Measurements from ENCODE around the gene NFIB.

NFIB gene

DNA sequence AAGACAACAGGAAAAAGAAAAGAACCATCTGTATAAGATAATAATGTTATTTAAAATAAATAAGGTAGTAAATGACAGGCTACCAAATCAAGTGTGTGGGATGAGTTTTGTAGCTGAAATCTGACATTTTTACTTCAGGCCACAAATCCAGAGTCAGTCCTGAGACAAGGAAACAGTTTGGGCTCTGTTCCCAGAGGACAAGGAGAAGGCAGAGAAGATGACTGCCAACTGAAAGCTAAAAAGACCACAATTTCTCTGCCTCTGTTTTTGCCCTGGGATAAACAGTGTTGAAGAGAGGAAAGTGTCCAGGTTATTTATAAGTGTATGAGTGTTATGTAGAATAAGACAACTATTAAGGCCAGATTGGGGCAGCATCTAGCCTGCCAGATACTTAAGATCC, 180.5 kb downstream of the NFIB start:
- Histone ChIP-seq H3K27ac (no peak overlapping the region), H3K27me3 (no peaks in the 10 kb centered on the region), H3K4me2 (no peak overlapping the region), H3K4me3 (no peak overlapping the region), H3K4me1 (no peaks in the 10 kb centered on the region), H3K9me3 (no peaks in the 10 kb centered on the region), H4K20me1 (no peaks in the 10 kb centered on the region), H3K9ac (no peak overlapping the region), H3K36me3 (no peaks in the 10 kb centered on the region)
- no peak for TF ChIP-seq Cebpa-rat (IDR thresholded peaks at IDR 0.05)

GRCh38 chr9:14132775-14133174, 181.2 kb downstream of the NFIB start:
- H3K4me3 ChIP-seq: no peak overlapping the region
- no peaks in the 10 kb centered on the region for H3K9me3 ChIP-seq
- no peaks in the 10 kb centered on the region for H3K36me3 ChIP-seq
- no peaks in the 10 kb centered on the region for H3K4me1 ChIP-seq
- no peaks in the 10 kb centered on the region for H3K27me3 ChIP-seq
- H3K9ac ChIP-seq: no peak overlapping the region
- H3K27ac ChIP-seq: no peak overlapping the region
- H3K4me2 ChIP-seq: no peak overlapping the region
- H4K20me1 ChIP-seq: no peaks in the 10 kb centered on the region
- no peak for TF ChIP-seq Cebpa-rat (IDR thresholded peaks at IDR 0.05)

GRCh38 chr9:14131356-14132088, 182.4 kb downstream of the NFIB start:
- H3K36me3 ChIP-seq: no peaks in the 10 kb centered on the region
- no peak overlapping the region for H3K27ac ChIP-seq
- no peaks in the 10 kb centered on the region for H3K4me1 ChIP-seq
- H3K9me3 ChIP-seq: no peaks in the 10 kb centered on the region
- H3K9ac ChIP-seq: no peak overlapping the region
- H4K20me1 ChIP-seq: no peaks in the 10 kb centered on the region
- no peak overlapping the region for H3K4me2 ChIP-seq
- no peak for TF ChIP-seq Cebpa-rat (IDR thresholded peaks at IDR 0.05)
- H3K4me3 ChIP-seq: no peak overlapping the region
- H3K27me3 ChIP-seq: no peaks in the 10 kb centered on the region

- no peak for TF ChIP-seq Cebpa-rat (IDR thresholded peaks at IDR 0.05)
- H3K9me3 ChIP-seq: no peaks in the 10 kb centered on the region
- H3K4me3 ChIP-seq: no peak overlapping the region
- H3K9ac ChIP-seq: no peak overlapping the region
- no peak overlapping the region for H3K27ac ChIP-seq
- H3K27me3 ChIP-seq: no peaks in the 10 kb centered on the region
- H3K4me2 ChIP-seq: no peak overlapping the region
- no peaks in the 10 kb centered on the region for H4K20me1 ChIP-seq
- no peaks in the 10 kb centered on the region for H3K4me1 ChIP-seq
- H3K36me3 ChIP-seq: no peaks in the 10 kb centered on the region
Measured at GRCh38 chr9:14127656-14128055, 186.3 kb downstream of the NFIB start.

GRCh38 chr9:14119694-14120514, 194.0 kb downstream of the NFIB start:
- no peaks in the 10 kb centered on the region for H3K9me3 ChIP-seq
- H3K4me1 ChIP-seq: no peaks in the 10 kb centered on the region
- no peak for TF ChIP-seq Cebpa-rat (IDR thresholded peaks at IDR 0.05)
- H3K36me3 ChIP-seq: no peaks in the 10 kb centered on the region
- H3K9ac ChIP-seq: no peak overlapping the region
- H3K4me2 ChIP-seq: no peak overlapping the region
- H3K4me3 ChIP-seq: no peak overlapping the region
- H3K27me3 ChIP-seq: no peaks in the 10 kb centered on the region
- no peak overlapping the region for H3K27ac ChIP-seq
- H4K20me1 ChIP-seq: no peaks in the 10 kb centered on the region

- no peaks in the 10 kb centered on the region for H3K27me3 ChIP-seq
- no peak overlapping the region for H3K27ac ChIP-seq
- no peaks in the 10 kb centered on the region for H3K9me3 ChIP-seq
- H3K4me1 ChIP-seq: no peaks in the 10 kb centered on the region
- TF ChIP-seq Cebpa-rat (IDR thresholded peaks at IDR 0.05): no peak
- no peaks in the 10 kb centered on the region for H4K20me1 ChIP-seq
- H3K4me2 ChIP-seq: no peak overlapping the region
- H3K9ac ChIP-seq: no peak overlapping the region
- H3K36me3 ChIP-seq: no peaks in the 10 kb centered on the region
- H3K4me3 ChIP-seq: no peak overlapping the region
Measured at GRCh38 chr9:14112226-14112625, 201.7 kb downstream of the NFIB start.

- Histone ChIP-seq H3K9ac (no peak overlapping the region), H4K20me1 (no peaks in the 10 kb centered on the region), H3K4me3 (no peak overlapping the region), H3K4me1 (no peaks in the 10 kb centered on the region), H3K36me3 (no peaks in the 10 kb centered on the region), H3K9me3 (no peaks in the 10 kb centered on the region), H3K27ac (no peak overlapping the region), H3K27me3 (no peaks in the 10 kb centered on the region), H3K4me2 (no peak overlapping the region)
- no peak for TF ChIP-seq Cebpa-rat (IDR thresholded peaks at IDR 0.05)
Measured at GRCh38 chr9:14111696-14112095, 202.2 kb downstream of the NFIB start.

DNA sequence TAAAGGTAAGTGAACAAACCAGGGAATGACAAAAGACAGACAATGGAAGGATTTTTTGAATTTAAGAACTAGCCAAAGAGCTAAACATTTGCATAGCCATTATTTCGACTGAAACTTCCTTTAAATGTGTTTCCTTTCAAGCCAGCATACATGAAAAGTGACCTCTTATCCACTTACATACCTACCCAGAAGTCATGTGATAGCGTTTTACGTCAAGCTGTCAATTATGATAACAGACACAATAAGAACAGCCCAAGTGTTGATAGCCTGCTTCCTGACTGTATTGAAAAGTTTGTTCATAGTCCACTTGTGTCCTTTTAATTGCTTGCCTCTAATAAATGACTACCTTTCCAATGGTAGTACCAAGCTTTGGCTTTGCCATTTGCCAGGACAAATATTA, 206.0 kb downstream of the NFIB start:
- H3K36me3 ChIP-seq: no peaks in the 10 kb centered on the region
- H3K27me3 ChIP-seq: no peaks in the 10 kb centered on the region
- no peaks in the 10 kb centered on the region for H4K20me1 ChIP-seq
- H3K9me3 ChIP-seq: no peaks in the 10 kb centered on the region
- no peak overlapping the region for H3K9ac ChIP-seq
- no peaks in the 10 kb centered on the region for H3K4me1 ChIP-seq
- TF ChIP-seq Cebpa-rat (IDR thresholded peaks at IDR 0.05): no peak
- H3K4me3 ChIP-seq: no peak overlapping the region
- H3K27ac ChIP-seq: no peak overlapping the region
- H3K4me2 ChIP-seq: no peak overlapping the region

- TF ChIP-seq Cebpa-rat (IDR thresholded peaks at IDR 0.05): no peak
- no peaks in the 10 kb centered on the region for H3K36me3 ChIP-seq
- H4K20me1 ChIP-seq: no peaks in the 10 kb centered on the region
- H3K9me3 ChIP-seq: no peaks in the 10 kb centered on the region
- no peaks in the 10 kb centered on the region for H3K4me1 ChIP-seq
- H3K27me3 ChIP-seq: no peaks in the 10 kb centered on the region
- no peak overlapping the region for H3K27ac ChIP-seq
- no peak overlapping the region for H3K4me2 ChIP-seq
- no peak overlapping the region for H3K9ac ChIP-seq
- H3K4me3 ChIP-seq: no peak overlapping the region
Measured at GRCh38 chr9:14107495-14107894, 206.4 kb downstream of the NFIB start.

DNA sequence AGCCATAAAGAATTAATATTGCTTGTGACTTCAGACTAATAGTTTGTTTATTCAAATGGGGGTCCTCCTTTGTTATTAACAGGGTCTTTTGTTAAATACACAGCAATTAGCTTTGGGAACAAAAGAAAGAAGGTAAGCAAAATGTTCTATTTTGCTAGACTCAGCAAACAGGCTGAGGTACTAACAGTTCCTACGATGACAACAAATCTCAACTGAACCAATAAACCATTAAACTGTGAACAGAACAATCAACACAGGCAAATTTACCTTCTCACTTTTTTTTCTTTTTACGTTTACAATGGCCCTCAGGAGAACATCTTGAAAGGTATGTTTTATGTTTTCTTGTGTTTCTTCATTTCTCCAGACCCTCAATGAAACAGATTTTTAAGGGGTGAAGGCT, 207.2 kb downstream of the NFIB start:
- H3K27me3 ChIP-seq: no peaks in the 10 kb centered on the region
- no peaks in the 10 kb centered on the region for H3K9me3 ChIP-seq
- no peak overlapping the region for H3K4me2 ChIP-seq
- H3K4me1 ChIP-seq: no peaks in the 10 kb centered on the region
- H3K9ac ChIP-seq: no peak overlapping the region
- no peak for TF ChIP-seq Cebpa-rat (IDR thresholded peaks at IDR 0.05)
- no peak overlapping the region for H3K27ac ChIP-seq
- H3K4me3 ChIP-seq: no peak overlapping the region
- no peaks in the 10 kb centered on the region for H4K20me1 ChIP-seq
- H3K36me3 ChIP-seq: no peaks in the 10 kb centered on the region

Measured in BLaER1 (cell line).